HG03175 (cell line): ENCODE results near the gene COL8A1.
"Not testable (repeated sequence)": the region's sequence is repeated elsewhere in the genome, so short reads cannot be mapped to it uniquely, and the experiment has no call there.

ENCODE experiments used
- ATAC-seq: cut with Tn5 transposase; IDR thresholded peaks from one replicate; pipeline ENCODE4 v1.9.1; 2021; ENCODE audit warnings: mild to moderate bottlenecking, moderate library complexity; ENCODE audit not compliant: unreplicated experiment

The COL8A1 gene

DNA sequence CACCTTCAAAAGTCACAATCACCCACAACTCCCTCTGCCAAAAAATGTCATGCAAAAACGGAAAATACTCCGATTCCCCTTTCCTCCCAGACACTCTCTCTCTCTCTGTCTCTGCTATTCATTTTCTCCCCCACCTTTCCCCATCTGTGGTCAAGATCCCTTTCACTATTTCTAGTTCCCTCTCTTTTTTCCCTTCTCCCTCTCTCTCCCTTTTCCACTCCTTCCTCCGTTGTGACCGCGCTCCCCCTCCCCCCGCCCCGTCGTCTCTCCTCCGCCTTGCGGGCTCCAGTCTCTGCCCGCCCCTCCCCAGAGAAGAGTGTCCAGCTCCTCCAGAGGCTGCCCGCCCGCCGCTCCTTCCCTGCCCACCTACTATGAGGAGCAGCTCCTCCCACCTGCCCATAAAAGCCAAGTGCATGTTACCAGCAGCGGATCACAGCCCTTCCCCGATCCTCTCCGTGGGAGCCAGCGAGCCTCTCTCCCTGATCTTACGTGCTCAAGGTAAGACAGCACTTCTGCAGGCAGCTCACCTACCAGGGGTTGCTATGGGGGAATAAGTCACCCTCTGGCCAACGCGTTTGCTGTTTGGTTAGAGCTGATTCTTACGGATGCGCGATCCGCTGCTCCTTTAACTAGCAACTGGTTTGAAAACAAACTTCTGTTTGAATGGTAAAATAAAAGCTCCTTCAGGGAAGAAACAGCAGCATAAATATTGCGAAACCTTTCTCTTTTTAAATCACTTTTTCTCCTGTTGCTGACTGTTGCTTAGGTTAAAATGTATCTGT, at the start of gene COL8A1:
Gene COL8A1, plus strand, starts transcription at position 428 of the 782 bp plus-strand sequence. CDS start 152,089 bp downstream, outside the sequence.
- no peak for ATAC-seq

DNA sequence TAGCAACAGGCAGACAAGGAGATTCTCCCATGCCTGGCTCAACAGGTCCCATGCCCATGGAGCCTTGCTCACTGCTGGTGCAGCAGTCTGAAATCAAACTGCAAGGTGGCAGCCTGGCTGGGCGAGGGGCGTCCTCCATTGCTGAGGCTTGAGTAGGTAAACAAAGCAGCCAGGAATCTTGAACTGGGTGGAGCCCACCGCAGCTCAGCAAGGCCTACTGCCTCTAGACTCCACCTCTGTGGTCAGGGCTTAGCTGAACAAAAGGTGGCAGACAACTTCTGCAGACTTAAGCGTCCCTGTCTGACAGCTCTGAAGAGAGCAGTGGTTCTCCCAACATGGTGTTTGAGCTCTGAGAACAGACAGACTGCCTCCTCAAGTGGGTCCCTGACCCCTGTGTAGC, 49.2 kb upstream of the COL8A1 start:
- not testable (repeated sequence) for ATAC-seq

DNA sequence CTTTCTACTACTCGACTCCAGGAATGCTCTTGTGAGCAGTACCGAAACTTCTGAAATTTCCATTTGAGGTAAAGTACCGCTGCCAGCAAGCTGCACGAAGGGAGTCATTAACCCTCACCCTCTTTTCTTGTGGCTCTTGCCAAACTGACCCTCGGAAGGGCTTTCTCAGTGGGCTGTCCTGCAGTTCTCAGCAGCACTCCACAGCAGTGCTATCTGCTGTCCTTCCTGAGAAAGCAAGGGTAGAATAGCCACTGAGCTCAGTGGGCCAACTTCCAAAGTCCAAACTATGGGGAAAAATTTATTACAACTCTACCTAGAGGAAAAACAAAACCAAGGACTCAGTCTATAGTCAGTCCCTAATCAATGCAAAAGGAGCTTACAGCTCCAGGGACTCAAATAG, 38.5 kb upstream of the COL8A1 start:
- no peak for ATAC-seq

- no peak for ATAC-seq
These were observed 36.9 kb upstream of the COL8A1 start for GRCh38 chr3:99601515-99601914.

- ATAC-seq = no peak
These were observed 36.2 kb upstream of the COL8A1 start for GRCh38 chr3:99602183-99602582.

DNA sequence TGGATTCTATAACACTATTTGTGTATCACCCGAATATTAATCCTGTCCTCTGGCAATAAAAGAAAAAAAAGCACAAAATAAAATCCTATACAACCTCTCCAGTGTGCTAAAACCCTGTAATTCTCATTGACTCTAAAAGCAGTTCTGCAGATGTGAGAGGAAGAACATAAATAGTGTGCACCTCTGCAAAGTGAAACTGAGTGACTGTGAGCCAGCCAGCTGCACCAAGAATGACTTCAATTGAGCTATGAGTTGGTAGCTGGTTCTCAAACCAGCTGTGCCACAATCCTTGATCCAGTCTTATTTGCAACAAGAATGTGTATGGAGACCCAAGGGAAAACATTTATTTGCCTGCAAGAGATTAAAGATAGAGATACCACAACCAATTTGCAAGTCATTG, 31.2 kb upstream of the COL8A1 start:
- peak; percentile 64 for ATAC-seq

DNA sequence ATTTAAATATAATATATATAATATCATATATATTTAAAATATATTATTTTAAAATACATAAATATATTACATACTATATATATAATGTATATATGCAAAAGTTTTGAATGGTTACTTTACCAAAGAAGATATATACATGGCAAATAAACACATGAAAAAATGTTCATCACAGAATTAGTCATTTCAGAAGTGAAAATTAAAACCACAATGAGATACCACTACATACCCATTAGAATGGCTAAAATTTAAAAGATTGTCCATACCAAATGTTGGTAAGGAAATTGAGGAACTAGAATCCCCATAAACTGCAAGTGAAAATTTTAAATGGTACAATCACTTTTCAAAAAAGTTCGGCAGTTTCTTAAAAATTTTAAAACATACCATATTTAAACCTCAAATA, 23.6 kb upstream of the COL8A1 start:
- peak; percentile 55 for ATAC-seq

DNA sequence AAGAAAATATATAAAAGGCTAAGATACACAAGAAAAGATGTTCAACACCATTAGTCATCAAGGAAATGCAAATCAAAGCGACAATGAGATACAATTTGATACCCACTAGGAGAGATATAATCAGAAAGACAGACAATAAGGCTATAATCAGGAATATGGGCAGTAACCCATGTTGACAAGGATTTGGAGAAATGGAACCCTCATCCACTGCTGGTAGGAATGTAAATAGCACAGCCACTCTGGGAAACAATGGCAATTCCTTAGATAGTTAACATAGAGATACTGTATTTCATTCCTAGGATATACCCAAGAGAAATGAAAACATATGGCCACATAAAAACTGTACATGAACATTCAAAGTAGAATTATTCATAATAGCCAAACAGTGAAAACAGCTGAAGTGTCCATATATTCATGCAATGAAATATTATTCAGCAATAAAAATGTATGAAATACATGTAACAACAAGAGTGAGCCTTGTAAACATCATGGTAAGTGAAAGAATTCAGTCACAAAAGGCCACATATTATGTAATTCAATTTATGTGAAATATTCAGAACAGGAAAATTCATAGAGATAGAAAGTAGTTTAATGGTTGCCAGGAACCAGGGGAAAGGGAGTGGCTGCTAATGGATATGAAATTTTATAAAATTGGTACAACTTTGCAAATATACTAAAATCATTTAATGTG, 18.2 kb upstream of the COL8A1 start:
- ATAC-seq = no peak

GRCh38 chr3:99620976-99621375, 17.4 kb upstream of the COL8A1 start:
- no peak for ATAC-seq

DNA sequence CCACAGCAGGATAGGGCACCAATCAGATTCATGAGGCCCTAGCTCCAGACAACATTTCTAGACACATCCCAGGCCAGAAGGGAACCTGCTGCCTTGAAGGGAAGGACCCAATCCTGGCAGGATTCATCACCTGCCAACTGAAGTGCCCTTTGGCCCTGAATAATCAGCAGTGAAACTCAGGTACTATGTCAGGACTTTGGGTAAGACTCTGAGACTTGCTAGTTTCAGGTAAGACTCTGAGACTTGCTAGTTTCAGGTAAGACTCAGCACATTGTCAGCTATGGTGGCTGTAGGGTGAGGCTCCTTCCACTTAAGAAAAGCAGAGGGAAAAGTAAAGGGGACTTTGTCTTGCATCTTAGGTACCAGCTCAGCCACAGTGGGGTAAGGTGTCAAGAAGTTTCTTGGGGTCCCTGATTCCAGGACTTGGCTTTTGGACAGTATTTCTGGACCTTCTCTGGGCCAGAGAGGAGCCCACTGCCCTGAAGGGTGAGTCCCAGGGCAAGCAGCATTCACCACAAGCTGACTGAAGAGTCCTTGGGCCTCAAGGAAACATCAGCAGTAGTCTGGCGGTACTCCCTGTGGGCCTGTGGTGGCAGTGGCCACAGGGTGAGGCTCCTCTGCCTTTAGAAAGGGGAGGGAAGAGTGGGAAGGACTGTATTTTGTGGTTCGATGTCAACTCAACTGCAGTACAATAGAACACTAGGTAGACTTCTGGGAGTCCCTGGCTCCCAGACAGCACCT, 13.7 kb upstream of the COL8A1 start:
- ATAC-seq = peak; percentile 52

DNA sequence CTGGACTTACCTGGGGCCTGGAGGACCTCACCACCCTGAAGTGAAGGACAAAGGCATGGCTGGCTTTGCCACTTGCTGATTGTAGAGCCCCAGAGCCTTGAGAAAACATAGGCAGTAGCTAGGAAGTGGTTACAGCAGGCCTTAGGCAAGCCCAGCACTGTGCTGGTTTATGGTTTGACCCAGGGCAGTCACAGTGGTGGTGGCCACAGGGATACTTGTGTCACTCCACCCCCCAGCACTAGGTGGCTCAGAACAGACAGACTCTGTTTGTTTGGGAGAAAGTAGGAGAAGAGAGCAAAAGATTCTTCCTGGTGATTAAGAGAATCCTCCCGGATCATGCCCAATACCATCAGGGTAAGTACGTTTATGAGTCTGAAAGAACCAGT, 13.2 kb upstream of the COL8A1 start:
- ATAC-seq = no peak

DNA sequence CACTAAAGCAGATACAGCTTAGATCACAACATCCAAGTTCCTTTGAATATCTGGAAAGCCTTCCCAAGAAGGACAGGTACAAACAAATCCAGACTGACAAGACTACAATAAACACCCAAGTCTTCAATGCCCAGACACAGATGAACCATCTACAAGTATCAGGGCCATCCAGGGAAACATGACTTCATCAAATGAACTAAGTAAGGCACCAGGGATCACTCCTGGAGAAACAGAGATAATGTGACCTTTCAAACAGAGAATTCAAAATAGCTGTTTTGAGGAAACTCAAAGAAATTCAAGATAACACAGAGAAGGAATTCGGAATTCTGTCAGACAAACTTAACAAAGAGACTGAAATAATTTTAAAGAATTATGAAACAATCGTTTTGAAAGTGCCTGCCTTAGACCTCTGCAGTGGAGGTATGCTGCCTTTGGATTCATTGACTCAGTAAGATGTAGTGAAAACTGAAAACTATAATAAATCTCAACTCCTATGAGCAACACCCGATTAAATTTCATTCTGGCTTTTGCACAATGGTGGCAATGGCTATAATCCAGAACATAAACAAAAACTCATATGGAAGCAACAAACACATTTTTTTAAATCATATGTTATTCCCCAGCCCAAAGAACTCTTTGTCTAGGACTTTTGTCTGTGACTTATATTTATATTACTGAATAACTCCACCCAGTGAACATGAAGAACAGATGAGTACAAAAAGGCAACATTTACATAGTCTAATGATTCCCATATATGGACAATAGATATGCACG, 12.6 kb upstream of the COL8A1 start:
- ATAC-seq = no peak

- peak; percentile 58 for ATAC-seq
These were observed 12.0 kb upstream of the COL8A1 start for GRCh38 chr3:99626417-99626788.

DNA sequence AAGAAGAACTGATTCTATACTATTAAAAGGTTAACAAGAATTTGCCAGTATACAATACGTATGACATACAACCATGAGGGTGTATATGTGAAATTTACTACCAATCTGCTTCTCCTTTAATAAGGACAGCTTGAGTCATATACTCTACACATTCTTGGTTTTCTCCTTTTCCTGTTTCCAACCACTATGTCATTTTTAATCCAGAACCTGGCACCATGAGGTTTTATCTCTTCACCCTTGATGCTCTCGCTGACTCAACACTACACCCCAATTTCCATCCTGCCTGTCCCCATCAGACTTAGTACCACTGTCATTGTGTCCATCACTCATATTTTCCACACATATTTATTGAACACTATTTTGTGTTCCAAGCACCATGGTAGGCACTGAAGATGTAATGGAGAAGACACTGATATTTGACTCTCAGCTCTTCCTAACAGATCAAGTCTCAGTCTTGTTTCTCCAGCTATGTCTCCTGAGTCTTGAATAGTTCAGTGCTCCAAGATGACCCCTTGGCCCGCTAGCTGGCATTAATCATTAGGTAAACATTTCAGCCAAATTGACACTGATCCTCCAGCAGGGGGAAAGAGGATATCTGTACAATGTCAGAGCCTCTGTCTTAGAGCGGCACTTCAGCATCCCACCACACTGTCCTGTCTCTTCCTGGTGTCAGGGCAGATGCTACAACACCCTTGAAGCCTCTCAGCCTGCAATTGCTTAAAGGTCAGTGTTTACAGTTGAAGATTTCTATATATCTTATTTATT, 11.2 kb upstream of the COL8A1 start:
- ATAC-seq = no peak

- ATAC-seq = no peak
These were observed 7.6 kb upstream of the COL8A1 start for GRCh38 chr3:99630815-99631214.

- peak; percentile 78 for ATAC-seq
These were observed 4.4 kb upstream of the COL8A1 start for GRCh38 chr3:99633887-99634558.

DNA sequence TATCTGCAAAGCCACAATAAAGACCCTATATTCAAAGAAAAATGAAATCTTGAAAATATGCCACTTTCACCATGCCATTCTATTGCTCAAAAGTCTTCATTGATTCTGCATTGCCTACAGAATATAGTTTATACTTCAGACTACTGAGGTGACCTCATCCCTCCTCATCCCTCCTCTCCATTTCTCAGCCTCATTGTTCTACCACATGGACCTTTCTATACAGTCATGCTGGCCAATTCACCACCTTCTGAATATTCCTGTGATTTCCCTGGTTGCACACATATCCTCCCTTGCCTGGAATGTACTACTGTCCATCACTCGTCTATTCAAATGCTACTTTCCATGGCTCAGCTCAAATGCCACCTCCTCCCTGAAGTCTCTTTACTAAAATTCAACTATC, 3.5 kb upstream of the COL8A1 start:
- no peak for ATAC-seq

DNA sequence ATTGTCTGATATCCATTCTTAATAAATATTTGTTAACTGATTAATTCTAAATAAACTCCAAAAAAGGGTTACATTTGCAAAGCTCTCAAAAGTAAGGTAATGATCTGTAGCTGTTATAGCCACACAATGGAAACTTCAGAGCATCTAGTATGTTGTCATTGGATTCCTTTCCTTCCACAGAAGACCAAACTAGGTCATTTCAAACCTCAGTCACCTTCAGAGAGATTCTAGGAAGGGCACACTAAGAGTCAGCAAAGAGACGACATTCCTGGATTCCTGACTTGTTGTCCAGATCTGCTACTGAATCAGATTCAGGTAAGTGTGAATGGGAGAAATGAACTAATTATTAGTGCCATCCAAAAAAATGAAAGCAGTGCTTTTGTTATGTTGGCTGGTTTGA, 3.0 kb upstream of the COL8A1 start:
- ATAC-seq = no peak

GRCh38 chr3:99637016-99637367, 1.4 kb upstream of the COL8A1 start:
- no peak for ATAC-seq
